Cerebellar cortex (tissue), 1 donor: ENCODE data around the gene AFM.

Experiments used
- DNase-seq: peaks from one replicate; pipeline ENCODE4 v3.0.0-alpha.2; 2015; ENCODE audit warnings: low spot score

Gene AFM

DNA sequence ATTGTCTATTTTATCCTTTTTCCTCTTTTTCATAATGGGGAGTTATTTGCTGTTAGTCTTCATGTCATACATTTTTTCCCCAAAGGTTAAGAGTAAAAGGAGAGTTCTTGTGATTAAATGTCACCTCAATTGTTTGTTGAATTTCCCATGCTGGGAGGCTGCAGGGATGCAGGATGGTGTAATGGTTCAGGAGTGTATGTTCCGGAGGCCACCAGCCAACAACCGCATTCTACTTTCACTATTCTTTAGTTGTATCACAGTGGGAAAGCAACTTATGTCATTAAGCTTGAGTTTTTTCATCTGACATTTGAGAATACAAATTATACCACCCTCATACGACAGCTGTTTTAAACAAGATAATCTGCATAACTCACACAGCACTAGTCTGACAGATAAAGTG is 30.1 kb upstream of the AFM start:
- peak; percentile 40 for DNase-seq

DNA sequence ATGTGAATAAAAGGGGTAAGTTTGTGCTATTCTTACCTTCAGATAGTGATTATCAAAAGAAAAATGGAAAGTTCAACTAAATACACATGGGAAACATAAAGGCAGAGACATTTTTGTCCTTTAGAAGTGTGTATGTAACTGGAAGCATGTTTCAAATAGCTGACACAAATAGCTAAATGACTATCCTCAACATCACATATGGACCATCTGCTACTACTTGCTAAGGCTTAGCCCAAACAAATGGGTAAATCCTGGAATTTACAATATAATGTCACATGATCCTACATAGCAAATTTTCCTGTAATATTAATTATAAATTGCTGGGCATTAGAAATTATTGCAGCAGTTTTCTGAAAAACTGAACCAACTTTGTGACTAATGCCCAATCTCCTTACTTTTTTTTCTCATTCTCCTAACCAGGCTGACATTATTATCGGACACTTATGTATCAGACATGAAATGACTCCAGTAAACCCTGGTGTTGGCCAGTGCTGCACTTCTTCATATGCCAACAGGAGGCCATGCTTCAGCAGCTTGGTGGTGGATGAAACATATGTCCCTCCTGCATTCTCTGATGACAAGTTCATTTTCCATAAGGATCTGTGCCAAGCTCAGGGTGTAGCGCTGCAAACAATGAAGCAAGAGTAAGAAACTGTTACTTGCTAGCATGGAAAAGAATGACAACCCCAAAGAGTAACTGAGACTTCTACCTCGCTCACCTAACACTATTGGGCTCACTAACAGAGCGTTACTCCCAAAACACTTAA is 29.4 kb upstream of the AFM start:
- peak; percentile 76 for DNase-seq

DNA sequence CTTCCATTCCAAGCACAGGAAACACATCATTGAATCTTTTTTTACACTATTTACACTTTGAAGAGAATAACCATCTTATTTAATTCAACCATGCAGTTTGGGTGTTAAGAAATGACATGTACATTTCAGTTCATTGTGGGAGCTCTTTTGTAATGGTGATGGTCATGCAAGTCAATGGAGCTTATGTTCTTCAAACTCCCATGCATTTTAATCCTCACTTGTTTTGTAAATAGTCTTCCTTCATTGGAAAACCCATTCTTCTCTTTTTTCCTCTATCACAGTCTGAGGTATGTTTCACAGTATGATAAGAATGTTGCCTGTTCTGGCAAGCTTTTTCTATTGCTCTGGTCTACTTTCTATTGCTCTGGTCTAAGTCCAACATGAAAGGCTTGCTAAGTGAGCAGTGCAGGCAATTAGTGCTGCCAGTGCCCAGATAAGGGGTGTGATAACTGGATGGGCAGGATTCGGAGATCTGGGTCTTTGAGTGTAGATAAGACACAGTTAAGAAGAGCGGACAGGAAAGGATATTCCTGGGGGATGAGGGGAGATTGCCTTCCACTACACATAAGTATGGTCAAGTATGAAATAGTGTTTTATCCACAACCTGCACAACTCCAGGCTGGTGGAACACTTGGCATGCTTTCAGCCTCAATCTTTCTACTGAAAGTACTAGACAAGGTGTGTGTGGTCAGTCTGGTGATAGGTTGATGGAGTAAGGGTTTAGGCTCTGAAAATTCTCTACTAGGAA is 28.4 kb upstream of the AFM start:
- peak; percentile 24 for DNase-seq

DNA sequence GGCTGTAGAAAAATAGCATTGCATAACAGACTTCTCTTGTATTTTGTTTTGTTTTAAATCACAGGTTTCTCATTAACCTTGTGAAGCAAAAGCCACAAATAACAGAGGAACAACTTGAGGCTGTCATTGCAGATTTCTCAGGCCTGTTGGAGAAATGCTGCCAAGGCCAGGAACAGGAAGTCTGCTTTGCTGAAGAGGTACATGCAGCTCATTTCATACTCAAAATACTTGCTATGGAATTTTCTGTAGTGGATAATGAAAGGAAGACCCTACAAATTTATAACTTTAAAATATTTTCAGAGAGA is 27.9 kb upstream of the AFM start:
- peak; percentile 50 for DNase-seq

DNA sequence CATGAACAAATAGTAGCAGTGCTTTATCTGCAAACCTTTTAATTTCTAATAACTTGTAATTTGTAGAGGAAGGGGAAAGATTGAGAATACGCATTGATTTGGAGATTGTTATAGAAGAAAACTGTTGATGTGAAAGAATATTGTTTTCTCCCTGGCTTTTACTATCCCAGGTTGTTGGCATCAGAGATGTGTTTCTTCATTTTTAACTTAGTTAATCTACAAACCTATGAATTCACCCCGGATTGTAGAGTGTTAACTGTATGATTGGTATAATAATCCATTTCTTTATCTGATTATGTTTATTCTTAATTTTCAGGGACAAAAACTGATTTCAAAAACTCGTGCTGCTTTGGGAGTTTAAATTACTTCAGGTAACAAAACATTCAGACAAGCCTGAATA is 26.6 kb upstream of the AFM start:
- no peak for DNase-seq

- DNase-seq: no peak
Measured at GRCh38 chr4:73456177-73457022, 25.1 kb upstream of the AFM start.

DNA sequence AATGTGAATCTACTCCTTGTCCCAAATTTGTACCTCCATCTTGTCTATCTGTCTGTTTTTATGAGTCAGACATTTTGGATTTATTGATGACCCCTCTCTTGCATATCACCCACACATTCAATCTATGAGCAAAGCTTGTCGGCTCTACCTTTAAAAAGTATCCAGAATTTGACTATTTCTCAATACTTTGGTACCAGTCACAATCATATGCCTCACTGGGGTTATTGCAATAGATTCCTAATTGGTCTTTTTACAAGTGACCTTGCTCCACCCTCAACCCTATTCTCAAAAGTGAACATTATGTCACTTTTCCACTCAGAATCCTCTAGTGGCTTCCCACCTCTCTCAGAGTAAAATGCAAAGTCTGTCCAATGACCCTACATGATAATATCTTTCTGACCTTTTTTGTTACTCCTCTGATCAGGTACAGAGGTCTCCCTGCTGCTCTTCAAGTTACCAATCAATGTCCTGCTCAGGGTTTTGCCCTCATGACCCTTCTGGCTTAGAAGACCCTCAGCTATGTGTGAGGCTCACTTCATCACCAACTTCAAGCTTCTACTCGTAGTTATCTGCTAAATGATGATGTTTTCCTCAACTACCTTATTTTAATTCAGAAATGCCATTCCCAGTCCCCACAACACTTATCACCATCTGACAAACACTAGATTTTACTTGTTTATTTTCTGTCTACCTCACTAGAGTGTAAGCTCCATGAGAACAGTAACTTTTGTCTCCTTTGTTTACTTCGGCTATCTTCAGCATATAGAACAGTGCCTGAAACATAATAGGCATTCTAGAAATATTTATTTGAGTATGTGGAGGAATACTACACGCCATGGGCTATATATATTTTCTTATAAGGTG is 23.1 kb upstream of the AFM start:
- no peak for DNase-seq

- DNase-seq: no peak
Measured at GRCh38 chr4:73459048-73459421, 22.5 kb upstream of the AFM start.

- DNase-seq: no peak
Measured at GRCh38 chr4:73460913-73461522, 20.5 kb upstream of the AFM start.

DNA sequence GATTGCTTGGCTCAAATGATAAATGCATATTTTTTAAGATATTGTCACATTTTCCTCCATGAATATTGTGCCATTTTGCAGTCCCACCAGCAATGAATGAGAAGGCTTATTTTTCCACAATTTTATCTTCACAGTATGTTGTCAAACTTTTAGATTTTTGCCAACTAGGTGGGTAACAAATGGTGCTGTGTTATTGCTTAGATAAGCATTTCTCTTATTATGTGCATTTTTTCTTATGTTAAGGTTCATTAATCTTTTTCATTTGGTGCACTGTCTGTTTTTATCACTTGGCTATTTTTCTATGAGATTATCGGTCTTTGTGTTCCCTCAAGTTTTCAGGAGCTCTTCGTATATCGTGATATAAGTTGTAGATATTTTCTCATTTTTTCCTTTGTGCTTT is 13.4 kb upstream of the AFM start:
- DNase-seq: no peak

DNA sequence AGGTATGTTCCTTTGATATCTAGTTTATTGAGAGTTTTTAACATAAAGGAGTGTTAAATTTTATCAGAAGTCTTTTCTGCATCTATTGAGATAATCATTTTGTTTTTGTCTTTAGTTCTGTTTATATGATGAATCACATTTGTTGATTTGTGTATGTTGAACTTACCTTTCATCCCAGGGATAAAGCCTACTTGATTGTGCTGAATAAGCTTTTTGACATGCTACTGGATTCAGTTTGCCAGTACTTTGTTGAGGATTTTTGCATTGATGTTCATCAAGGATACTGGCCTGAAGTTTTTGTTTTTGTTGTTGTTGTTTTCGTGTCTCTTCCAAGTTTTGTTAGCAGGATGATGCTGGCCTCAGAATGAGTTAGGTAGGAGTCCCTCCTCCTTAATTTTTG is 10.8 kb upstream of the AFM start:
- DNase-seq: no peak

GRCh38 chr4:73477176-73477575 is 4.4 kb upstream of the AFM start:
- no peak for DNase-seq

DNA sequence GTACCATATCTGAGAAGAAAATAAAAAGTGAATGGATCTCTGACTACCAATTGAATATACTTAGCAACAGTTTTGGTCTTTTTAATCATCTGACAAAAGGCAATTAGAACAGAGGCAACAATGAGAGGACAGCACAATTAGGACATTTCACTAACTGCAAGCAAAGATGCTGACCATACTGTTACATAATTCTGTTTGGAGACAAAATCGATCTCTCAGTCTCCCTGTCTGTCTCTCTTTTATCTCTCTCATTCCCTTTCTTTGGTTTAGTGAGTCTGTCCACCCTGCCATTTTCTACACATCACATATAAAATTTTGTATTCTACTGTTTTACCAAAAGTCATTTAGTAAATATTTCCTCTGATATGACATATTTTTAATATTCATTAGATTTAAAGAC is 2.2 kb upstream of the AFM start:
- no peak for DNase-seq

DNA sequence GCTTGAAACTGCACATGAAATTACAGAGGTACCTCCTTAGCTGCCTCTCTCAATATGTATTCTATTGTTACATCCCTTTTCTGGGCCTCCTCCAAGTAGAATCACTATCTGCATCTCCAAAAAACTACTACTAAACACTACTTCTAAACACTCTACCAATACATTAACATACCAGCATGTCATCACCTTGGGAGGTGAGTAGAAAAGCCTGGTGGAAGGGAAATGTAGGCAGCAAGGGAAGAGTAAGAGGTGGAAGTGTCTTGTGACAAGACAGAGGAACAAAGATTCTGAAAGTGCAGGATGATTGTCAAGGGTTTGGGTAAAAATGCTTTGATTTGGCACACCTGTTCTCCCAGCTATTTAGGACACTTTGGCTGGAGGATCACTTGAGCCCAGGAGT is 3.5 kb downstream of the AFM start:
- no peak for DNase-seq

DNA sequence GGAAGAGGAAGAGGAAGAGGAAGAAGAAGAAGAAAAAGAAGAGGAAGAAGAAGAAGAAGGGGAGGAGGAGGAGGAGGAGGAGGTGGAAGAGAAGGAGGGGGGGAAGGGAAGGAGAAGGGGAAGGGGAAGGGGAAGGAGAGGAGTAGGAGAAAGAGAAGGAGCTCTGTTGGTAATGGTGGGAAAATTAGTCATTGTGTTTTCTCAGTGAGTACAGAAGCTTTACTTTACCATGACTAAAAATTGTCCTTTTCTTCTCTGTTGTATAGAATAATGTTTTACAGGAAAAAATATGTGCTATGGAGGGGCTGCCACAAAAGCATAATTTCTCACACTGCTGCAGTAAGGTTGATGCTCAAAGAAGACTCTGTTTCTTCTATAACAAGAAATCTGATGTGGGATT is 4.1 kb downstream of the AFM start:
- DNase-seq: no peak

DNA sequence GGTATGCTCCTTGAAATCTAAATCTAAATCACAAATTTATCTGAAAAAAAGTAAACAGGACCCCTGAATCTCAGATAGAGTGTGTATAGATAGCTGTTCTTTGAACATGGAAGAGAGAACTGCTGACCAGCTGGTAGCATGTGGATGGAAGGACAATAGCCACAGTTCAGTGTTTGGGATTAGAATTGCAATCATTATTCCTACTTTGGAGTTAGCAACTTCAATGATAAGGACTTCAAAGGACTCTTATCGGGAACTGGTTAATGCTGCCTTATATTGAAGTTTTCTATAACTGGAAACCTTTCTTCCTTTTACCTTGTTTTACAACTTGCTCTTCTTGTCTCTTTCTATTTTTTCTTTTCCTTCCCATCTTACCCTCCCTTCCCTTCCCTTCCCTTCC is 5.0 kb downstream of the AFM start:
- no peak for DNase-seq

GRCh38 chr4:73487233-73487632 is 5.7 kb downstream of the AFM start:
- DNase-seq: no peak

DNA sequence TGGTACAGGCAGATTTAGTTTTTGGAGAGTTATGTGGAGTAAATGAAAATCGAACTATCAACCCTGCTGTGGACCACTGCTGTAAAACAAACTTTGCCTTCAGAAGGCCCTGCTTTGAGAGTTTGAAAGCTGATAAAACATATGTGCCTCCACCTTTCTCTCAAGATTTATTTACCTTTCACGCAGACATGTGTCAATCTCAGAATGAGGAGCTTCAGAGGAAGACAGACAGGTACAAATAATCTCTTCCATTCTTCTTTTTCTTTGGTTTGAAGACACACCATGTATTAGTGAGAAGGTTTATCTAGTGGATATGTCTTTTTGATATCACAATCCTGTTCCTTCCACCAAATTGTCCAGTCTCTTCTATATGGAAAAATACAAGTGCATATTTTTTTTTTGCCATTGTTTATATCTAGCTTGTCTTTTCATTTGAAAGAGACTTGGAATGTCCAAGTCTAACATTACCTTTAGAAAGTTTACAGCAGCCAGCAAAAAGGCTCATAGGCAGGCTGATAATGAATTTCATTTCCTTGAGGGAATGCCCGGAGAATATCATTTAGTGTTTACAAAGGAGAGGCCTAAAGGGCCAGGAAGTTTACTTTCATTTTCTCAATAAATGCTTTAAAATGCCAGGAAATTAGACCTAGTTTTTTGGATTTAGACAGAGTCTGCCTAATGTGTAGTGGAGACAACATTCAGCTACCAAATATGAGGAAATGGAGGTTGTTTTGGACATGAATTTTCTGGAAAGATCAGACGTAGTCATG is 18.6 kb downstream of the AFM start:
- DNase-seq: no peak

- no peak for DNase-seq
Measured at GRCh38 chr4:73501664-73502265, 20.2 kb downstream of the AFM start.

- no peak for DNase-seq
Measured at GRCh38 chr4:73505567-73505966, 24.0 kb downstream of the AFM start.
